CD4-positive, alpha-beta T cell (primary cell): ENCODE measurements around the gene PDE3A. TPM values are rescaled to one million over a fixed set of nuclear protein-coding genes. Genes with fewer than 3 reads are reported as not detected.
"Not testable (repeated sequence)": the region's sequence is repeated elsewhere in the genome, so short reads cannot be mapped to it uniquely, and the experiment has no call there.

Experiments used
- ATAC-seq: fragments of 200-7000 bp; cut with Tn5 transposase; one replicate; pipeline ENCODE4 v1.10.0; 2022; ENCODE audit warnings: mild to moderate bottlenecking; ENCODE audit not compliant: poor library complexity
- CTCF ChIA-PET: fragments of 350-600 bp; sonication (Branson Sonifier 250); formaldehyde crosslinking; loops from one replicate; lab custom pipeline; 2021; ENCODE audit warnings: antibody characterized with exemption, inconsistent platforms; lab: Charles Lee
- POLR2A ChIA-PET: fragments of 350-600 bp; sonication (Branson Sonifier 250); formaldehyde crosslinking; loops from one replicate; lab custom pipeline; 2021; ENCODE audit warnings: antibody characterized with exemption, inconsistent platforms; lab: Charles Lee
- DNase-seq, 14 experiments: peaks; one replicate each; pipeline ENCODE4 v3.0.0-alpha.2; 2013 to 2020; ENCODE audit warnings: mixed read lengths in 2 of 14
- H3K27ac ChIP-seq, 2 donors: one replicate each; pipeline versions ENCODE4 v1.5.1 to v1.7.0; 2013; ENCODE audit warnings: low read length in 2 of 2, low read depth in 1 of 2, mild to moderate bottlenecking in 1 of 2
- H3K27me3 ChIP-seq, 2 experiments: 1 replicate in 1 of 2; 2 replicates in 1 of 2; pipeline versions ENCODE4 v1.6.1 to v1.7.0; 2013; ENCODE audit warnings: low read length in 2 of 2, control low read depth in 1 of 2, mild to moderate bottlenecking in 1 of 2, moderate library complexity in 1 of 2; ENCODE audit not compliant: insufficient read depth in 2 of 2, control insufficient read depth in 1 of 2
- H3K36me3 ChIP-seq: one replicate; pipeline ENCODE4 v1.6.1; 2013; ENCODE audit warnings: low read length, control low read depth; ENCODE audit not compliant: insufficient read depth
- H3K4me1 ChIP-seq: one replicate; pipeline ENCODE4 v1.6.1; 2013; ENCODE audit warnings: low read length, control low read depth; ENCODE audit not compliant: insufficient read depth
- H3K4me3 ChIP-seq: one replicate; pipeline ENCODE4 v1.5.1; 2013; ENCODE audit warnings: mild to moderate bottlenecking, low read length, moderate library complexity
- H3K9me3 ChIP-seq, 2 experiments: 1 replicate in 1 of 2; 2 replicates in 1 of 2; pipeline versions ENCODE4 v1.6.1 to v1.7.0; 2013; ENCODE audit warnings: low read length in 2 of 2, mild to moderate bottlenecking in 2 of 2, control low read depth in 1 of 2, moderate library complexity in 1 of 2; ENCODE audit not compliant: control insufficient read depth in 1 of 2, insufficient read depth in 1 of 2
- H3K27ac Mint-ChIP-seq: one replicate; pipeline ENCODE4 v1.8.0; 2020; ENCODE audit warnings: mixed read lengths
- H3K27me3 Mint-ChIP-seq: one replicate; pipeline ENCODE4 v1.8.0; 2021; ENCODE audit warnings: mixed read lengths
- H3K36me3 Mint-ChIP-seq: one replicate; pipeline ENCODE4 v1.8.0; 2021; ENCODE audit warnings: low read depth, mixed read lengths
- H3K4me1 Mint-ChIP-seq: one replicate; pipeline ENCODE4 v1.8.0; 2021; ENCODE audit warnings: low read depth, mixed read lengths
- H3K4me3 Mint-ChIP-seq: one replicate; pipeline ENCODE4 v1.8.0; 2020; ENCODE audit warnings: mild to moderate bottlenecking, mixed read lengths
- H3K9me3 Mint-ChIP-seq: one replicate; pipeline ENCODE4 v1.8.0; 2020; ENCODE audit warnings: mixed read lengths
- intact Hi-C, 2 experiments: fragments of 100-400 bp; cut with DNase I in 1 of 2; cut with micrococcal nuclease in 1 of 2; formaldehyde crosslinking; loops; one replicate each; pipeline versions ENCODE4 v1.15.1 to v1.9.0; 2023 to 2025; cut with DNase I, micrococcal nuclease
- polyA plus RNA-seq, 2 donors: library from polyadenylated mRNA; unstranded; fragments of 120-200 nt; gene quantifications; one replicate each; pipeline ENCODE4 v1.2.1, GENCODE V29; 2013
- total RNA-seq, 174 experiments: library from RNA in 2 of 174; stranded (reverse) in 2 of 174; gene quantifications; one replicate each; pipeline ENCODE4 v1.2.3 and lab custom pipeline; 2021 to 2026
- TF ChIP-seq, protein P1 (sequence below): fragments of 200-600 bp; IDR thresholded peaks from one replicate; pipeline ENCODE4 v1.8.0; 2022; ENCODE audit warnings: antibody characterized with exemption, mild to moderate bottlenecking

Gene PDE3A
- total RNA-seq = not detected
- not detected for polyA plus RNA-seq (2013, experiment 1 of 2)
- polyA plus RNA-seq (2013, experiment 2 of 2) = 0.18 TPM
- total RNA-seq (lab: John Stamatoyannopoulos, UW) = 0 to 0.75 (median 0.05) reads per million in 172 experiments

- peaks cover 17 to 44% of the 10 kb centered on the region in 2 experiments for H3K27me3 ChIP-seq
- H3K27me3 Mint-ChIP-seq = peaks cover 52% of the 10 kb centered on the region
- no peaks in the 10 kb centered on the region for H3K9me3 Mint-ChIP-seq
- peak within 1 kb of the TSS; percentile 2 for H3K4me3 ChIP-seq
- H3K27ac Mint-ChIP-seq = no peak within 1 kb of the TSS
- H3K27ac ChIP-seq = no peak within 1 kb of the TSS
- ATAC-seq (no peak), DNase-seq (peak in 2 of 14 experiments; percentile 1 to 11)
- H3K4me3 Mint-ChIP-seq = no peak within 1 kb of the TSS
- intact Hi-C loops = no loop called here
- ChIA-PET CTCF (no interaction called here), POLR2A (no interaction called here)
- H3K36me3 ChIP-seq = no peaks in the 10 kb centered on the region
- no peaks in the 10 kb centered on the region for H3K4me1 Mint-ChIP-seq
- H3K9me3 ChIP-seq = peaks cover 0 to 17% of the 10 kb centered on the region in 2 experiments
- TF ChIP-seq, protein P1, sequence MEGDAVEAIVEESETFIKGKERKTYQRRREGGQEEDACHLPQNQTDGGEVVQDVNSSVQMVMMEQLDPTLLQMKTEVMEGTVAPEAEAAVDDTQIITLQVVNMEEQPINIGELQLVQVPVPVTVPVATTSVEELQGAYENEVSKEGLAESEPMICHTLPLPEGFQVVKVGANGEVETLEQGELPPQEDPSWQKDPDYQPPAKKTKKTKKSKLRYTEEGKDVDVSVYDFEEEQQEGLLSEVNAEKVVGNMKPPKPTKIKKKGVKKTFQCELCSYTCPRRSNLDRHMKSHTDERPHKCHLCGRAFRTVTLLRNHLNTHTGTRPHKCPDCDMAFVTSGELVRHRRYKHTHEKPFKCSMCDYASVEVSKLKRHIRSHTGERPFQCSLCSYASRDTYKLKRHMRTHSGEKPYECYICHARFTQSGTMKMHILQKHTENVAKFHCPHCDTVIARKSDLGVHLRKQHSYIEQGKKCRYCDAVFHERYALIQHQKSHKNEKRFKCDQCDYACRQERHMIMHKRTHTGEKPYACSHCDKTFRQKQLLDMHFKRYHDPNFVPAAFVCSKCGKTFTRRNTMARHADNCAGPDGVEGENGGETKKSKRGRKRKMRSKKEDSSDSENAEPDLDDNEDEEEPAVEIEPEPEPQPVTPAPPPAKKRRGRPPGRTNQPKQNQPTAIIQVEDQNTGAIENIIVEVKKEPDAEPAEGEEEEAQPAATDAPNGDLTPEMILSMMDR = no peak
- H3K4me1 ChIP-seq = no peaks in the 10 kb centered on the region
- no peaks in the 10 kb centered on the region for H3K36me3 Mint-ChIP-seq
Measured at GRCh38 chr12:20368114-20368650, at the start of gene PDE3A. PDE3A (plus strand) TSS chr12:20368537; CDS start chr12:20369285, 748 bp downstream.

DNA sequence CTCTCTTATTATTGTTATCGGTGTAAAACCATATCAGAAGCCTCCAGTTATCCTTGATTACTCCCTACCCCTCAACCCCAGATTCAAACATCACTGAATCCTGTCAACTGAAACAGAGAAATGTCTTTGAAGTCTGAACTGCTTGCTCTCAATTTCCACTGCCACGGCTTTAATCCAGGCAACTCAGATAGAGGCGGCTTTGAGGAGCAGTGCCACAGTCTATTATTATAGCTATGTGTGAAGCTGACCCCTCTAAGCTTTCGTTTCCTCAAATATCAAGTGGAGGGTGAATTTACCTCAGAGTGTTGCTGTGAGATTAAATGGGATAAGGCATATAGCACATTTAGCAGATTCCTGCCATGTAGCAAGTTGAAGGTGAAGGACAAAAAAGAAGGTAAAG is 49.0 kb upstream of the PDE3A start:
- no peak overlapping the region for H3K27ac ChIP-seq
- Mint-ChIP-seq H3K27me3 (no peaks in the 10 kb centered on the region), H3K9me3 (no peaks in the 10 kb centered on the region), H3K4me1 (no peaks in the 10 kb centered on the region), H3K27ac (no peak overlapping the region), H3K36me3 (no peaks in the 10 kb centered on the region), H3K4me3 (no peak overlapping the region)
- ChIA-PET CTCF (no interaction called here), POLR2A (no interaction called here)
- DNase-seq = no peak
- H3K4me3 ChIP-seq = no peak overlapping the region
- H3K4me1 ChIP-seq = no peaks in the 10 kb centered on the region
- no peaks in the 10 kb centered on the region for H3K27me3 ChIP-seq
- intact Hi-C loops = no loop called here
- H3K36me3 ChIP-seq = no peaks in the 10 kb centered on the region
- H3K9me3 ChIP-seq = peaks cover 0 to 4% of the 10 kb centered on the region in 2 experiments
- no peak for ATAC-seq
- TF ChIP-seq, protein P1 = no peak

DNA sequence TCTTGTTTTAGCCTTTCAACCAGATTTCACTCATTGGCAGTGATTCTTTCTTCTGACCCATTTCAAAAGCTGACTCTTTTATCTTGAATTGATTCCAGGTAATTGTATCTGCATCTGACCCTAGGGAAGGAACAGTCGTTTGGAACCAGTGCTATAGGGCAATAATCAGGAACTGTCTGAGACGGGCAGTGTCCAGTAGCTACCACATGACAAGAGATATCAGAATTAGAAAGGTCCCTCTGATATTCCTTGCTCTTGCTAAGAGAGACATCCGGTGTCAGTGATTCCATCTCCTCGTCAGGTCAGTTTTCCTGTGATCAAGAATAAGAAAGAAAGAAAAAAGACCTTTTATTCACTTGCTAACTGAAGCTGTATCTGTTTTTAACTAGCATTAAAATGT is 47.8 kb upstream of the PDE3A start:
- no peaks in the 10 kb centered on the region for H3K36me3 Mint-ChIP-seq
- Histone ChIP-seq H3K4me3 (no peak overlapping the region), H3K27ac (no peak overlapping the region), H3K27me3 (no peaks in the 10 kb centered on the region), H3K9me3 (peaks cover 0 to 4% of the 10 kb centered on the region in 2 experiments), H3K36me3 (no peaks in the 10 kb centered on the region), H3K4me1 (no peaks in the 10 kb centered on the region)
- ATAC-seq (no peak), DNase-seq (no peak)
- H3K9me3 Mint-ChIP-seq = no peaks in the 10 kb centered on the region
- H3K4me1 Mint-ChIP-seq = no peaks in the 10 kb centered on the region
- no peaks in the 10 kb centered on the region for H3K27me3 Mint-ChIP-seq
- intact Hi-C loops = no loop called here
- no peak overlapping the region for H3K27ac Mint-ChIP-seq
- ChIA-PET CTCF (no interaction called here), POLR2A (no interaction called here)
- no peak overlapping the region for H3K4me3 Mint-ChIP-seq
- TF ChIP-seq, protein P1 = no peak

DNA sequence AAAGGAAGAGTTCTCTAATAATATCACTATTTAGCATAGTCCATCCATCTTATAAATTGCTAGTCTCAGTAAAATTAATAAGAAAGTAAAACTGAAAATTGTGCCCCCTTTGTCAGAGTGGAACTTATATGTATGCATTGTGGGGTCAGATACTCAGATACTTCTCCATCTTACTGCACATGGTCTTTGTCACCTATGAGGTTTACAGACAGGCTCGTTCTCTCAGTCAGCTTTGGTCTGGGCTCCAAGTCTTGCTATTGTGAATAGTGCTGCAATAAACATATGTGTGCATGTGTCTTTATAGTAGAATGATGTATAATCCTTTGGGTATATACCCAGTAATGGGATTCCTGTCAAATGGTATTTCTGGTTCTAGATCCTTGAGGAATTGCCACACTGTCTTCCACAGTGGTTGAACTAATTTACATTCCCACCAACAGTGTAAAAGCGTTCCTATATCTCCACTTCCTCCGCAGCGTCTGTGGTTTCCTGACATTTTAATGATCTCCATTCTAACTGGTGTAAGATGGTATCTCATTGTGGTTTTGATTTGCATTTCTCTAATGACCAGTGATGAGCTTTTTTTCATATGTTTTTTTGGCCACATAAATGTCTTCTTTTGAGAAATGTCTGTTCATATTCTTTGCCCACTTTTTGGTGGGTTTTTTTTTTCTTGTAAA is 37.4 kb upstream of the PDE3A start:
- H3K36me3 Mint-ChIP-seq, H3K27ac ChIP-seq, H3K4me1 Mint-ChIP-seq, H3K36me3 ChIP-seq, H3K27me3 ChIP-seq, H3K27ac Mint-ChIP-seq, H3K4me3 Mint-ChIP-seq, ATAC-seq, H3K9me3 Mint-ChIP-seq, POLR2A ChIA-PET, H3K27me3 Mint-ChIP-seq, H3K4me1 ChIP-seq, CTCF ChIA-PET, H3K9me3 ChIP-seq, DNase-seq, H3K4me3 ChIP-seq, intact Hi-C loops: not testable (repeated sequence)
